Heart left ventricle (tissue), 16 donors: ENCODE results near the gene SRGAP3. TPM values are rescaled to one million over a fixed set of nuclear protein-coding genes. Genes with fewer than 3 reads are reported as not detected.
A peak's percentile ranks its signal among the peaks of the same experiment; 100 is the strongest.

Source experiments
- ATAC-seq, 4 donors: fragments of 200-7000 bp; cut with Tn5 transposase; one replicate each; pipeline ENCODE4 v1.9.1; 2020 to 2022; ENCODE audit warnings: moderate library complexity in 4 of 4, mild to moderate bottlenecking in 3 of 4, moderate number of reproducible peaks in 1 of 4
- DNase-seq, 5 donors: peaks; one replicate each; pipeline ENCODE4 v3.0.0-alpha.2; 2020
- H3K27ac ChIP-seq, 12 donors: fragments of 200-600 bp; sonication (generic) in 4 of 12; one replicate each; pipeline versions ENCODE4 v1.5.0 to v1.8.0; 2016 to 2022; ENCODE audit warnings: mild to moderate bottlenecking in 2 of 12
- H3K27me3 ChIP-seq, 9 donors: fragments of 200-600 bp; sonication (generic) in 2 of 9; one replicate each; pipeline versions ENCODE4 v1.5.1 to v1.8.0; 2016 to 2022; ENCODE audit warnings: mild to moderate bottlenecking in 3 of 9
- H3K36me3 ChIP-seq, 9 donors: fragments of 200-600 bp; sonication (generic) in 2 of 9; one replicate each; pipeline versions ENCODE4 v1.5.0 to v1.8.0; 2018 to 2022; ENCODE audit warnings: mild to moderate bottlenecking in 2 of 9
- H3K4me1 ChIP-seq, 12 donors: fragments of 200-600 bp; sonication (generic) in 4 of 12; one replicate each; pipeline versions ENCODE4 v1.5.0 to v1.8.0; 2016 to 2022; ENCODE audit warnings: mild to moderate bottlenecking in 3 of 12
- H3K4me3 ChIP-seq, 12 donors: fragments of 200-600 bp; sonication (generic) in 4 of 12; one replicate each; pipeline versions ENCODE4 v1.5.0 to v1.8.0; 2017 to 2022; ENCODE audit warnings: mild to moderate bottlenecking in 9 of 12, moderate library complexity in 4 of 12
- H3K9me3 ChIP-seq, 12 donors: fragments of 200-600 bp; sonication (generic) in 4 of 12; one replicate each; pipeline versions ENCODE4 v1.5.0 to v1.8.0; 2016 to 2022; ENCODE audit warnings: mild to moderate bottlenecking in 1 of 12
- POLR2A ChIP-seq, 2 donors: fragments of 450-650 bp; IDR thresholded peaks; one replicate each; pipeline ENCODE4 v1.6.1; 2017; ENCODE audit warnings: antibody characterized with exemption in 2 of 2, mild to moderate bottlenecking in 2 of 2, moderate library complexity in 2 of 2
- WGBS, 4 donors: extraction: QIAGEN DNeasy Blood & Tissue Kit in 2 of 4; methylation state at CpG; one replicate each; pipeline versions ENCODE4 v1.1.5 to v1.1.7; 2013 to 2018; 5-methylcytosine and 5-hydroxymethylcytosine counted together
- intact Hi-C, 10 donors: fragments of 100-400 bp; cut with DNase I; formaldehyde crosslinking; loops; one replicate each; pipeline versions ENCODE4 v1.11.1 to v1.14.2; 2022
- polyA plus RNA-seq, 2 donors: library from polyadenylated mRNA; stranded (reverse); fragments of 200-250 nt; gene quantifications; one replicate each; pipeline ENCODE4 v1.2.3, GENCODE V29; 2013
- total RNA-seq, 9 donors: library from RNA; depleted of rRNA in 2 of 9; stranded (reverse); fragments of >200 nt in 2 of 9; fragmentation: NEBNext Ultra II Directional in 3 of 9; extraction: Animal tissue kit (Norgen Biotek cat#: 25700) in 3 of 9; gene quantifications; one replicate each; pipeline versions ENCODE4 v1.1.0 to v1.2.4, GENCODE V29; 2016 to 2023
- TF ChIP-seq, protein P1 (sequence below), 12 donors: fragments of 200-600 bp; sonication (generic) in 4 of 12; IDR thresholded peaks; one replicate each; pipeline versions ENCODE4 v1.5.0 to v1.8.0; 2018 to 2022; ENCODE audit warnings: antibody characterized with exemption in 12 of 12, mild to moderate bottlenecking in 5 of 12
- donor health status: ischemic (EF 13 %, LVEDD 7.1; RV severe dilation, severe dysfunction).
- donor health status: healthy with polysubstance abuse.
- donor health status: DM: no; HTN: yes; CAD: no.
- donor health status: DM: no; HTN: no; CAD: no.
- donor health status: ischemic (EF 25% LVEDD 6.9; RV normal size, moderate dysfunction).
- donor health status: ischemic (EF 25% LVEDD 5.7; RV mildly dilated, moderate dysfunction).
- donor health status: healthy.
- donor health status: DM: yes; HTN: yes; CAD: no.
- donor health status: ischemic (EF 35%, LVEDD 5.7; RV mildly dilated, moderate dysfunction).
- donor health status: nonischemic (EF 11% LVEDD 7.7; RV severe dilation, severe dysfunction).
- donor health status: DM: yes; HTN: yes; CAD: no.
- donor health status: PGD.
- donor health status: ischemic (EF 29% LVEDD 5.4; RV normal size, mild dysfunction).
- donor health status: nonischemic (EF 23%, LVEDD 6.1; RV moderate dilation, normal function).

SRGAP3 gene
- total and polyA plus RNA-seq, 11 donors = 1.4 to 16.8 (median 9.0) TPM

DNA sequence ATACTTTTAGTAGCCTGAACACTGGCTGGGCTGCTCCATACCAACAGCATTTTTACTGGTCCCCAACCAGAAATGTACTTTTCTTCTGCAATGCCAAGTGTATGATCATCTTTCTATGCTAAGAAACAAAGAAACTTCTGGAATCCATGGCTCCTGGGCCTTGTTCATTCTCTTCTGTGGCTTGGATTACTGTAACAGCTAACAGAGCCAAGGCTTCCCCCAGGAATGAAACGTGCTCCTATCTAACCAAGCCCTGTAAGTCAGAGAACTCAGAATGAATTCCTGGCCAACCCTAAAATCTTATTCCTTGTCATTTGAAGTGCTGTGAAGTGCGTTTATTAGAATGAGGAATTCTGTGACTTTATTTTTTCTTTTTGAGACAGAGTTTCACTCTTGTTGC is 183.3 kb downstream of the SRGAP3 start:
- Histone ChIP-seq H3K27me3 (no peaks in the 10 kb centered on the region), H3K4me1 (peaks cover 0 to 31% (median 14%) of the 10 kb centered on the region in 12 donors), H3K27ac (no peak overlapping the region), H3K4me3 (no peak overlapping the region), H3K9me3 (peaks cover 0 to 10% (median 2%) of the 10 kb centered on the region in 12 donors), H3K36me3 (peaks cover 0 to 8% (median 0%) of the 10 kb centered on the region in 9 donors)
- WGBS, 4 donors = 61 to 77% (median 69%) methylated on average over 2 of the region's 2 CpGs
- ATAC-seq (no peak), DNase-seq (no peak)
- no peak for TF ChIP-seq POLR2A (IDR thresholded peaks at IDR 0.05)
- TF ChIP-seq, protein P1, sequence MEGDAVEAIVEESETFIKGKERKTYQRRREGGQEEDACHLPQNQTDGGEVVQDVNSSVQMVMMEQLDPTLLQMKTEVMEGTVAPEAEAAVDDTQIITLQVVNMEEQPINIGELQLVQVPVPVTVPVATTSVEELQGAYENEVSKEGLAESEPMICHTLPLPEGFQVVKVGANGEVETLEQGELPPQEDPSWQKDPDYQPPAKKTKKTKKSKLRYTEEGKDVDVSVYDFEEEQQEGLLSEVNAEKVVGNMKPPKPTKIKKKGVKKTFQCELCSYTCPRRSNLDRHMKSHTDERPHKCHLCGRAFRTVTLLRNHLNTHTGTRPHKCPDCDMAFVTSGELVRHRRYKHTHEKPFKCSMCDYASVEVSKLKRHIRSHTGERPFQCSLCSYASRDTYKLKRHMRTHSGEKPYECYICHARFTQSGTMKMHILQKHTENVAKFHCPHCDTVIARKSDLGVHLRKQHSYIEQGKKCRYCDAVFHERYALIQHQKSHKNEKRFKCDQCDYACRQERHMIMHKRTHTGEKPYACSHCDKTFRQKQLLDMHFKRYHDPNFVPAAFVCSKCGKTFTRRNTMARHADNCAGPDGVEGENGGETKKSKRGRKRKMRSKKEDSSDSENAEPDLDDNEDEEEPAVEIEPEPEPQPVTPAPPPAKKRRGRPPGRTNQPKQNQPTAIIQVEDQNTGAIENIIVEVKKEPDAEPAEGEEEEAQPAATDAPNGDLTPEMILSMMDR (IDR thresholded peaks at IDR 0.05) = no peak
- intact Hi-C loops = loop anchor here in 9 of 10 donors (2.0 to 10.0 kb wide), 5 partner anchors 77 to 239 kb away; no protein-coding TSS in a partner anchor

- intact Hi-C loops = loop anchor here in 9 of 10 donors (5.0 to 10.0 kb wide), 4 partner anchors 78 to 240 kb away; no protein-coding TSS in a partner anchor
- H3K27me3 ChIP-seq = no peaks in the 10 kb centered on the region
- 19 to 41% (median 33%) methylated on average over 5 of the region's 5 CpGs for WGBS, 4 donors
- H3K27ac ChIP-seq = no peak overlapping the region
- H3K4me3 ChIP-seq = no peak overlapping the region
- peak in 3 of 4 donors; percentile 60 to 78 (median 68) for ATAC-seq
- H3K4me1 ChIP-seq = peaks cover 0 to 31% (median 14%) of the 10 kb centered on the region in 12 donors
- peak in 4 of 5 donors; percentile 45 to 70 (median 62) for DNase-seq
- no peak for TF ChIP-seq POLR2A (IDR thresholded peaks at IDR 0.05)
- TF ChIP-seq, protein P1 (IDR thresholded peaks at IDR 0.05) = no peak
- H3K9me3 ChIP-seq = peaks cover 0 to 10% (median 2%) of the 10 kb centered on the region in 12 donors
- peaks cover 0 to 11% (median 0%) of the 10 kb centered on the region in 9 donors for H3K36me3 ChIP-seq
These were observed 184.6 kb downstream of the SRGAP3 start for GRCh38 chr3:9064850-9065249.

DNA sequence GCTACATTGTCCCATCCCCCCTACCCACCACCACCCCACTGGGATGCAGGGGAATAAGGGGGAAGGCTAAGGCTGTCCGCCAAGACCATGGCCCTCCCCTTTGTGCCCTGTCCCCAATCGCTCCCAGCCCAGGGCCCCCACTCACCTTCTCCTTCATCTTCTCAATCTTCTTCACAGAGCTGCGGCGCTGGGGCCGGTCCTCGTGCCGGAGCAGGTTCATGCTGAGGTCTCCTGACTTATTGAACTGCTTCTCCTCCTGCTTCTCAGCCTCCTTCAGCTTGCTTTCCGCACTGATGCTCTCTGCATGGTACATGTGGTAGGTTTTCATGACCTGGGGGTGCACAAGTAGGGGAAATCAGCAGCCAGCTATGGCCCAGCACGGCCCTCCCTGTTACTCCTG is 185.2 kb downstream of the SRGAP3 start:
- H3K27ac ChIP-seq = no peak overlapping the region
- 88 to 91% (median 89%) methylated on average over 9 of the region's 9 CpGs for WGBS, 4 donors
- no peak for TF ChIP-seq POLR2A (IDR thresholded peaks at IDR 0.05)
- TF ChIP-seq, protein P1 (IDR thresholded peaks at IDR 0.05) = no peak
- no peak overlapping the region for H3K4me3 ChIP-seq
- DNase-seq (no peak), ATAC-seq (no peak)
- no peaks in the 10 kb centered on the region for H3K27me3 ChIP-seq
- H3K36me3 ChIP-seq = peaks cover 0 to 13% (median 0%) of the 10 kb centered on the region in 9 donors
- intact Hi-C loops = loop anchor here in 1 of 10 donors (10.0 kb wide), 1 partner anchor 241 kb away; no protein-coding TSS in a partner anchor
- H3K4me1 ChIP-seq = peaks cover 0 to 31% (median 14%) of the 10 kb centered on the region in 12 donors
- peaks cover 0 to 10% (median 2%) of the 10 kb centered on the region in 12 donors for H3K9me3 ChIP-seq

GRCh38 chr3:9062570-9062969 is 186.9 kb downstream of the SRGAP3 start:
- no peak overlapping the region for H3K4me3 ChIP-seq
- intact Hi-C loops = loop anchor here in 1 of 10 donors (10.0 kb wide), 1 partner anchor 242 kb away; no protein-coding TSS in a partner anchor
- WGBS, 4 donors = 0 to 99% (median 73%) methylated on average over 1 of the region's 1 CpG

More at GRCh38 chr3:9062570-9062969, 186.9 kb downstream of the SRGAP3 start:
- no peak for TF ChIP-seq POLR2A (IDR thresholded peaks at IDR 0.05)
- TF ChIP-seq, protein P1 (IDR thresholded peaks at IDR 0.05) = no peak
- ATAC-seq (no peak), DNase-seq (no peak)
- Histone ChIP-seq H3K4me1 (peaks cover 0 to 19% (median 9%) of the 10 kb centered on the region in 12 donors), H3K36me3 (peaks cover 0 to 16% (median 0%) of the 10 kb centered on the region in 9 donors), H3K27me3 (no peaks in the 10 kb centered on the region), H3K9me3 (peaks cover 0 to 10% (median 2%) of the 10 kb centered on the region in 12 donors), H3K27ac (no peak overlapping the region)
